NCI-H2227 (cell line): ENCODE data around the gene TBC1D5.
"Not testable (repeated sequence)": the region's sequence is repeated elsewhere in the genome, so short reads cannot be mapped to it uniquely, and the experiment has no call there.

Source experiments
- DNase-seq: peaks from one replicate; lab custom pipeline; 2025; ENCODE audit not compliant: unreplicated experiment; lab: John Stamatoyannopoulos, UW

The TBC1D5 gene, protein sequence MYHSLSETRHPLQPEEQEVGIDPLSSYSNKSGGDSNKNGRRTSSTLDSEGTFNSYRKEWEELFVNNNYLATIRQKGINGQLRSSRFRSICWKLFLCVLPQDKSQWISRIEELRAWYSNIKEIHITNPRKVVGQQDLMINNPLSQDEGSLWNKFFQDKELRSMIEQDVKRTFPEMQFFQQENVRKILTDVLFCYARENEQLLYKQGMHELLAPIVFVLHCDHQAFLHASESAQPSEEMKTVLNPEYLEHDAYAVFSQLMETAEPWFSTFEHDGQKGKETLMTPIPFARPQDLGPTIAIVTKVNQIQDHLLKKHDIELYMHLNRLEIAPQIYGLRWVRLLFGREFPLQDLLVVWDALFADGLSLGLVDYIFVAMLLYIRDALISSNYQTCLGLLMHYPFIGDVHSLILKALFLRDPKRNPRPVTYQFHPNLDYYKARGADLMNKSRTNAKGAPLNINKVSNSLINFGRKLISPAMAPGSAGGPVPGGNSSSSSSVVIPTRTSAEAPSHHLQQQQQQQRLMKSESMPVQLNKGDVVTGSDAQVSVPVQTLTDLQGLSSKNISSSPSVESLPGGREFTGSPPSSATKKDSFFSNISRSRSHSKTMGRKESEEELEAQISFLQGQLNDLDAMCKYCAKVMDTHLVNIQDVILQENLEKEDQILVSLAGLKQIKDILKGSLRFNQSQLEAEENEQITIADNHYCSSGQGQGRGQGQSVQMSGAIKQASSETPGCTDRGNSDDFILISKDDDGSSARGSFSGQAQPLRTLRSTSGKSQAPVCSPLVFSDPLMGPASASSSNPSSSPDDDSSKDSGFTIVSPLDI

DNA sequence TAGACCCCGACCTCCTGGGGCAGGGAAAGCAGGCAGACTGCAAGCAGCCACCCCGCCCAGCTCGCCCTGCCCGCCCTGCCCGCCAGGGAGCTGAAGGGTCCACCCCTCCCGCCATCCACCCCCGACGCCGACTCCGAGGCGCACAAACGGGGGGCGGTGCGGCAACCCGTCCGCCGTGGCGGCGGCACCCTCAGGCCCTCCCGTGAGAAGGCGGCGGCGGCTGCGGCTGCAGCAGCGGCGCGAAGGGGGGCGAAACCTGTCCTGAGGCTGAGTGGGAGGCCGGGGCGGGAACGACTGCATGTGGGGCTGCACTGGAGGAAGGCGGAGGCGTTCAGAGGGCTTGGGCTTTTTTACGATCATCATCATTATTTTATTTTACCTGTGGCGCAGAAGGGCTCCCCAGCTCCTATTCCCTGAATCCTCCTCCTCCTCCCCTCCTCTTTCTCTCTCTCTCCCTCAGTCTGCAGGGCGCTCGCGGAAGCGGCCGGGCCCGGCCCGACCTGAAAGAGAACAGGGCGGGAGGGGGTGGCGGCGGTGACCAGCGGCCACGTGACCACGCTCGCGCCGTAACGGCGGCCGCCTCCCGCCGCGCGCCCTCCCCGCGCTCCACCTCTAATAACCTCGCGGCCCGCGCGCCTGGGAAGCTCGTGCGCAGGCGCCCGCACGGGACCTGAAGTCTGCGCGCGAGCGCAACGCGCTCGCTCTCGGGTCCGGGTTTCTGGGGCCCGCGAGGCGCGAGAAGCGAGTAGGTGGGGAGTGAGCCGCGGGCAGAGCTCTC lies at the start of gene TBC1D5:
TBC1D5 (minus strand) TSS at position 530 of the 778 bp plus-strand sequence. CDS start 234,061 bp downstream, outside the sequence.
- DNase-seq, result peak; percentile 97

DNA sequence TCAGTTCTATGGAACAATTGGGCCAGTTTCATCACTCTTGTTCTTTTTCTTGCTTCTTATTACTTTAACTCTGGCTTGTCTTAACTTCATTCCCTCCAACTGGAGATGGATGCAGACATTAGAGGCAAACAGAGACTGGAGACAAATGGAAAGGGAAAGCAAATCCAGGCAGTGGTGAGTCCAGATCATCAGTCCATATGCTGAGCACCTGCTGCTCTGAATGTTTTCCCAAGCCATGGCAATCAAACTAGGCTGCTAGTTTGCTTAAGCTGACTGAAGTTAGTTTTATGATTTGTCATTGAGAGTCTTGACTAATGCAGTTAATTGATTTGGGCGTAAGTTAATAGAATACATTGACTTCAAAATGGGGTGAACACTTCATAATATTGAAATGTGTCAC lies 41.0 kb upstream of the TBC1D5 start:
- no peak for DNase-seq

DNA sequence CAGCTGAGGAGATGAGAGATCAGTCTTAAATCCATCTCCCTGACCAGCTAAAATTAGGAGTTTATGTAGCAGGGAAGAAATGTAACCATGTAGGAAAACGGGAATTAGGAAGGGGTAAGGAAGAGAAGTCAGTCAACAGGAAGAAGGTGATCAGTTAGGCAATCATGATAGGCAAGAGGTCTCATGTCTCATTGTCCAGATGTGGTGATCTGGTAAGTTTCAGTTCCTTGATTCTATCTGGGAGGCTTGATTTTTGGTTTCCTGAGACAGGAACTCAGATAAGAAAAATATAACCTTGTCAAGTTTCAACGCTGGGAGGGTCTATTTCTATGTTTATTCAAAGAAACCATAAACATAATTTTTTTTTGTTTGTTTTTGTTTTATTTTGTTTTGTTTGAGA lies 40.3 kb upstream of the TBC1D5 start:
- DNase-seq, result no peak

DNA sequence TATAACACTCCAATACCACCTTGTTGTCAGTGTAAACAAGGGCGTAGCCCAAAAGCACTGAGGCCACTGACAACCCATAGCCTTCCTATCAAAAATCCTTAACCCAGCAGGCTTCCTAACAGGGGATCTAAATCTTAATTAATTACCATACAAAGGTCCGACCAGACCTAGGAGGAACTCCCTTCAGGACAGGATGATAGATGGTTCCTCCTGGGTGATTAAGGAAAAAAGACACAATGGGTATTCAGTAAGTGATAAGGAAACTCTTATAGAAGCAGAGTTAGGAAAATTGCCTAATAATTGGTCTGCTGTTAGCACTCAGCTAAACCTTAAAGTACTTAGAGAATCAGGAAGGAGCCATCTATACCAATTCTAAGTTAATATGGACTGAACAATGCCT lies 37.9 kb upstream of the TBC1D5 start:
- not testable (repeated sequence) for DNase-seq

DNA sequence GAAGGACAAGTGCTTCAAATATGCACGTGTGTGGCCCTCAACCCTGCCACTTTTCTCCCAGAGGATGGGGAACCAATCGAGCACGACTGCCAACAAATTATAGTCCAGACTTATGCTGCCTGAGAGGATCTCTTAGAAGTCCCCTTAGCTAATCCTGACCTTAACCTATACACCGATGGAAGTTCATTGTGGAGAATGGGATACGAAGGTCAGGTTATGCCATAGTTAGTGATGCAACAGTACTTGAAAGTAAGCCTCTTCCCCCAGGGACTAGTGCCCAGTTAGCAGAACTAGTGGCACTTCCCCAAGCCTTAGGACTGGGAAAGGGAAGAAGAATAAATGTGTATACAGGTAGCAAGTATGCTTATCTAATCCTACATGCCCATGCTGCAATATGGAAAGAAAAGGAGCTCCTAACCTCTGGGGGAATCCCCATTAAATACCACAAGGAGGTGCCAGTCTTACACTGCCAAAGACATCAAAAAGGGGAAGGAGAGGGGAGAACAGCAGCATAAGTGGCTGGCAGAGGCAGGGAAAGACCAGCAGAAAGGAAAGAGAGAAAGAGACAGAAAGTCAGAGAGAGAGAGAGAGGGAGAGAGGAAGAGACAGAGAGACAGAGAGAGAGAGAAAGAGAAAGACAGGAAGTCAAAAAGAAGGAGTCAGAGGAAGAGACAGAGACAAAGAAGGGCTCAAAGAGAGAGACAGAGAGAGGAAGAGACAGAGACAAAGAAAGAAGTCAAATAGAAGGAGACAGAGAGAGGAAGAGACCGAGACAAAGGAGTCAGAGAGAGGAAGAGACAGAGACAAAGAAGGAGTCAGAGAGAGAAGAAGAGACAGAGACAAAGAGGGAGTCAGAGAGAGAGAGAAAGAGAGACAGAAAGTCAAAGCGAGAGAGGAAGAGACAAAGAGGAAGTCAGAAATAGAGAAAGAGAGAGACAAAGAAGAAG lies 37.1 kb upstream of the TBC1D5 start:
- DNase-seq, result not testable (repeated sequence)

DNA sequence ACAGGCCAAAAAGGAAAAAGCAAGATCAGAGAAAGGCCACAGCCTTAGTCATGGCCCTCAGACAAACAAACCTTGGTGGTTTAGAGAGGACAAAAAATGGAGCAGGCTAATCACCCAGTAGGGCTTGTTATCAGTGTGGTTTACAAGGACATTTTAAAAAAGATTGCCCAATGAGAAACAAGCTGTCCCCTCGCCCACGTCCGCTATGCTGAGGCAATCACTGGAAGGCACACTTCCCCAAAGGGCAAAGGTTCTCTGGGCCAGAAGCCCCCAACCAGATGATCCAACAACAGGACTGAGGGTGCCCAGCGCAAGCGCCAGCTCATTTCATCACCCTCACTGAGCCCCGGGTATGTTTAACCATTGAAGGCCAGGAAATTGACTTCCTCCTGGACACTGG lies 34.9 kb upstream of the TBC1D5 start:
- not testable (repeated sequence) for DNase-seq

DNA sequence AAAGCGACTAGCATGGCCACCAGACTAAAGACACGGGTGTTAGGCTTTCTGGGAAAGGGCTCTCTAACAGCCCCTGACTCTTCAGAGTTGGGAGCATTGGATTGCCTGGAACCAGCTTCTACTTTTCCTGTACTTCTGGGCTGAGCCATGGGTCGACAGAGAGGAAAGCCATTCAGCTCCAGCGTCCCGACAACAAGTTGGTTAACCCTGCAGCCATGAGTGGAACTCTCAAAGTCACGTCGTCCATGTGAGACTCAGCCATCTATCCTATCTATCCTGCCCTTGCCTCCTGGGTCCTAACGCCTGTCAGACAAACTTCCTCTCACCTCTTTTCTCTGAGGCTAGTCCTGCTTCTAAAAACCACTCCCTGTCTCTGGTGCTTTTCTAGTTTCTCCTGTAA lies 32.6 kb upstream of the TBC1D5 start:
- DNase-seq, result no peak

DNA sequence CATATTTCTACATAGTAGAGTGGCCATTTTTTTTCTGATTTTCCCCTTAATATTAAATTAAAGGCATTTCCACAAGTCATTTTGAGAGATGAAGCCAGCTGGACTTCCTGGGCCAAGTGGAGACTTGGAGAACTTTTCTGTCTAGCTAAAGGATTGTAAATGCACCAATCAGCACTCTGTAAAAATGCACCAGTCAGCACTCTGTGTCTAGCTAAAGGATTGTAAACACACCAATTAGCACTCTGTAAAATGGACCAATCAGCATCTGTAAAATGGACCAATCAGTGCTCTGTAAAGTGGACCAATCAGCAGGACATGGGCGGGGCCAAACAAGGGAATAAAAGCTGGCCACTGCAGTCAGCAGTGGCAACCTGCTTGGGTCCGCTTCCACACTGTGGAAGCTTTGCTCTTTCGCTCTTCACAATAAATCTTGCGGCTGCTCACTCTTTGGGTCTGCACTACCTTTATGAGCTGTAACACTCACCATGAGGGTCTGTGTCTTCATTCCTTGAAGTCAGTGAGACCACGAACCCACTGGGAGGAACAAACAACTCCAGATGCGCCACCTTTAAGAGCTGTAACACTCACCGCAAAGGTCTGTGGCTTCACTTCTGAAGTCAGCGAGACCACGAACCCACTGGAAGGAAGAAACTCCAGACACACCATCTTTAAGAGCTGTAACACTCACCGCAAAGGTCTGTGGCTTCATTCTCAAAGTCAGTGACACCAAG lies 31.9 kb upstream of the TBC1D5 start:
- DNase-seq, result not testable (repeated sequence)

DNA sequence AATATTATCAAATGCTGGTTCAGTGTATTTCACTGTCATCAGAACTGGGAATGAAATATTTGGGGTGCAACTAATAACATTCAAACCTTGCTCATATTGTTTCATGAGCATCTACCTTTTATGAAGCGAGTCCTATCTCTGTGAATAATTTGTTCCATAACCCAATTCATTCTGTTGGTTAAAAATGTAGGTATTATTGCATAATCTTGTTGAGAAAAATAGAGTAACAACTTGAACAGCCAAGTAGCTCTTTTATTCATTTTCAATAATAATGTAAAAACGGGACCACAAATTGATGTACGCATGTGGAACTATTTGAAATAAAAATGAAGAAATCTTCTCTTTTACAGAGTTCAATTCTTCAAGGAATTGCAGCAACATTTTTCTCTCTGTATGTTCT lies 30.1 kb upstream of the TBC1D5 start:
- DNase-seq, result no peak

DNA sequence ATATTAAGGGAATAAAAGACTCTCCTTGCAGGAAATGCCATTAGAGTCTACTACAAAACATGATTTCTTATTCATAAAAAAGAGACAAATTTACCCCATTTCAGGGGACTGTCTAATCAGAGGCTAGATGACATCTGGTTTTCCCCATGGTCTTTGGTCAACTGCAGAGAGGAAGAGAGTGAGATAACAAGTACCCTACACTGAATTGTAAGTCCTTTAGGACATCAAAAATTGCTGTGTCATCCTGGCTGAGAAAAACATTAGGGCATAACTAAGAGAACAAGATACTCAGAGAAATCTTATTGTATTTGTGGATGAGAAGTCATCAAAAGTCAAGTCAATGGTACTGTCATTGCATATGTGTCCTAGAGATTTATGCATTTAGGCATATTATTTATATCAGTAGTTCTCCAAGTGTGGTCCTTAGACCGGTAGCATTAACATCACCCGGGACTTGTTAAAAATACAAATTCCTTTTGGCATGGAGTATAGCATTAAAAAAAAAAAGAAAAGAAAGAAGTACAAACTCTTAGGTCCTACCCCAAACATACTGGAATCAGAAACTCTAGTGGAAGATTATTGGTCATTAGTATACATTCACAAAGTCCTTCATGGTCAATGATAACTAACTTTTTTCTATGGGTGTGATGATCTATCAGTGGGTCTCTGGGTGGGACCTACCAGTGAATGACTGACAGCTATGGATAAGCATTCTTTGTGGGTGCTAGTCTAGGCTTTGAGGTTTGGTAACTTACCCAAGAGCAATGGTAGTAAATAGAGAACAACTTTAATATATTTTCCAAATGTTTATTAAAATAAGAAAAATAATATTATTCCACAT lies 29.0 kb upstream of the TBC1D5 start:
- no peak for DNase-seq

DNA sequence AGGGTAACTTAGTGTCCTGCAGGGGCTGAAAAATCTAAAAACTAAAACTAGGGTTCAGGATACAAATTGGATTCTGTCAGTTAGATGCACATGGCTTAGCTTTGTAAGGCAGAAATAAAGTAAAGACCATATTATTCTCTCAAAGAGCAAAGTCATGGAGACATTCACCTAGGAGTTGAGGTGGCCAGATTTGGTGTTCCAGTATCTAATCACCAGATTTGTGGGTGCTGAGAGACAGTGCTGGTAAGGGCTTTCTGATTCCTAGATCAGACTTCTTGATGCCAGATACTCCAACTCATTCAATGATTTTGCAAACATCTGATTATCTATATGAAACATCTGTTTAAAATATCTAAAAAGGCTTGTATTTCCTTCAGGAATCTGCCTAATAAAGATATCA lies 28.3 kb upstream of the TBC1D5 start:
- DNase-seq, result no peak

DNA sequence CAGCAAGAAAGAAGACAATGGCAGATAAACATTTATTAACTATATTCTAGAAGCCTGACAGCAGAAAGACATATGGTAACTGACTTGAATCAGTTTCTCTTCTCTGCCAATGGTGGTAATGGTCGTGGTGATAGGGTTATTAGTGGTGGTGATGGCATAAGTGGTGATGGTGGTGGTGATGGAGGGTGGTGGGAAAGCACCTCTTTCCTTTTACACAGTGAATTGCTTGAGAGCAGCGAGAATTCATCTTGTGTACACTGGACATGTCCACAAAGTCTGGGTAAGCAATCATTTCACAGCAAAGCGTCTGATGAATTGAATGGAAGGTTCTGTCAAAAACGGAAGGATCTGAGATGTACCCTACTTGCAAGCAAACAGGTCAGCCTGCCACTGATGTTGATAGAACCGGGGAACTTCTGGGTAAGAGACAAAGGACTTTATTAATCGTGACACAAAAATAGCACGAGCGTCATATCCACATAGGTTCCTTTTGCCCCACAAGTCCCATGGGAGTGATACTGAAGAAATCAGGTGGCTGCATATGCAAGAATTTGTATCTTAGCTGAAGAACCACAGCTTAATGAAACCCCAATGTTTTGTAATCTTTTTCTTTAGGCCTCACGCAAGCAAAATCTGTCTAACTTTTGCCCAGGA lies 23.5 kb upstream of the TBC1D5 start:
- DNase-seq, result no peak

DNA sequence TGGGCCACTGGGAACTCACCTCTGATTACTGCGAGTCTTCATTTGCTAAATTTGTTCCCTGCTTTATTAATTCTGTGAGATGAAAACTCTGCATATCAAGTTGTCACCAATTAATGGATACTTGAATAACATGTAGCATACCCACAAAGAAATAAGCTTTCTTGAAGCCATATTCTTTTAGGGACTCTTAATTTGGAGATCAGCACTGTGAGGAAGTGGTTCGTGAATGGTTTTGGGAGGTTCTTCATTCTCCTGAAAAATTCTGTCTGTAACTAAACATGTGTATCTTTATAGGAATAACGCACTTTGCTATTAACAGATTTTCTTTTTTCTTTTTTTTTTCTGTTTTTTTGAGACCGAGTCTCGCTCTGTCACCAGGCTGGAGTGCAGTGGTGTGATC lies 19.1 kb upstream of the TBC1D5 start:
- DNase-seq, result no peak

DNA sequence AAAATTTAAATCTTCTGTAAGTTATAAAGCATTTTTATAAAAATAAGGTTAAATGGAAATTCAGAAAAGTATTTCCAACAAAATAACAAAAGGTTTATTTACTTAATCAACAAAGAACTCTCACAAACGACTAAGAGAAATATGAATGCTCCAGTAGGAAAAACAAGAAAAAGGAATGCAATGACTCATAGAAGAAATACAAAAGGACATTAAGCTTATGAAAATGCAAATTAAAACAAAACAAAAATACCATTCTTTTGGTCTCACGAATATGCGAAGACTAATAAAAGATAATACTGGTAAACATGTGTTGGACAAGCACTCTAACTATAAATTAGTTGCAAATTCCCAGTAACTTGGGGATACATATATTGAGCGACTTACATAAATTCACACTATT lies 17.5 kb upstream of the TBC1D5 start:
- DNase-seq, result no peak

DNA sequence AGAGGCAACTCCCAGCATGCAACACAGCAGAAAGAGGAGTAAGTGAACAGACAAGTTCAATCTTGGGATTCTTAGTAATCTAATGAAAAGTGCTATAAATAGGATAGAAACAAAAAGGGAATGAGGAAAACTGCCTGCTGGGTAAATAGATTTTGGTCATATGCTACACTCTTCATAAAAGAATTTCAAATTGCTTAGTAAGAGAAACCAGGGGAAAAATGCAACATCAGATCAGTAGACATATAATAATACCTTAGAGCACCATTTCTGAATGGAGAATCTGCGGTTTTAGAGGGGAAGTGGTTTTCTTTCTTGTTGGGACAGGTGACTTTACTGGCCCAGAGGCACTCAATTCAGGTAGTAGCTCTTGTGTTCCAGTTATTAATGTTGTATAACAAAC lies 13.4 kb upstream of the TBC1D5 start:
- DNase-seq, result no peak

DNA sequence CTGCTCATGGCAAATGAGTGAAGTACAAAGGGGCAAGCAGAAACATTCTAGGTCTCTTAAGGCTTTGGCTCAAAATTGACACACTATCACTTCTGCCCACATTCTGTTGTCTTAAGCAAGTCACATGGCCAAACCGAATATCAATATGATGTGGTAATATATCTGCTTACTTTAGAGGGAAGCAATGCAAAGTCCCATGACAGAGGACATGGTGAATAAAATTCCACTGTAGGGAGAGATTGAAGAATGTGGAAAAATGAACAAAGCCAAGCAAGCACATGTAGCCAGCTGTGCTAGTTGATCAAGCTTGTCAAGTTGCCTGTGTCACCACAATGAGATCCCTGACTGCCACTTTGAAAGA lies 11.2 kb upstream of the TBC1D5 start:
- DNase-seq, result no peak

DNA sequence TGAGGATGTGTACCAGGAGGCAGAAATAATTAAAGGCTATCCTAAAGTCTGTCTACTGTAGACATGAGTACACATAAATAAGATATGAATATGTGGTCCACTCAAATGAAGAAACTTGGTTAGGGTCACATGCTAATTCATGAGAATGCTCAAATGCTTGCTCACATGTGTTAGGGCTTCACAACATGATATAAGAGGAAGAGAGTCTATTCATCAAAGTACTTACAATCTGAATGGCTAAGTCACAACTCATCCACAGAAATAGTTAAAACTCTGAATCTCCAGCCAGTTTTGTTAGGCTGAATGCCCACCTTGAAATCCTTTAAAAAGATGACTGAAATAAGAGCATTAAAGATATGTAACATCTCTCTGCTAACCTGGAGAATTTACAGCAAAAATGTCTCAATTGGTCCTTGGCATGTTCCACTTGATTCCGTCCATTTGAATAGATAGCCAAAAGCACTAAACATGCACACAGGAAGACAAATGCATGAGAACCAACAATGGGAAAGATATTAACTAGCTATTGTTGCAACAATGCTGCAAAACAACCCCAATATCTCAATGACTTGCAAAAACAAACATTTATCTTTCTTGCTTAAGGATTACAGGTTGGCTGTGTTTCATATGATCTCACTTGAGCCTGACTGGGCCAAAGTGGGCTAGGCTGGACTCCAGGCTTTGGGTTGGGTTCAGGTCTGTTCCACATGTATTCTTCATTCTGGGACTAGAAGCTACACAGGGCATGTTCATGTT lies 10.6 kb upstream of the TBC1D5 start:
- DNase-seq, result no peak

DNA sequence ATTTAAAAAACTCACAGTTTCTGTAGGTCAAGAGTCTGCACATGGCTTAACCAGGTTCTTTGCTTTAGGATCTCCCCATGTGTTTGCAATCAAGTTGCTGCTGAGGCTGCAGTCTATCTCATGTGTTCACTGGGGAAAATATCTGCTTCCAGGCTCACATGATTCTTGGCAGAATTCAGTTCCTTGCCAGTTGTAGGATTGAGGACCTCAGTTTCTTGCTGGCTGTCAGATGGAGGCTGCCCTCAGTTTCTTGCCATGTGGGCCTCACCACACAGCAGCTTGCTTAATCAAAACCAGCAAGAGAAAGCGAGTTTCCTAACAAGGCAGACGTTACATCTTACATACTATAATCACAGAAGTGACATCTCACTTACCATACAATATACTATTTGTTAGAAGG lies 10.0 kb upstream of the TBC1D5 start:
- DNase-seq, result no peak
